ENCODE data around the gene NFIB. TPM values are rescaled to one million over a fixed set of nuclear protein-coding genes. Genes with fewer than 3 reads are reported as not detected.

Gene NFIB
- total and polyA plus RNA-seq, 2 of the 4 experiments (the other 2 are of a cell fraction) = 1.4 to 2.0 TPM

DNA sequence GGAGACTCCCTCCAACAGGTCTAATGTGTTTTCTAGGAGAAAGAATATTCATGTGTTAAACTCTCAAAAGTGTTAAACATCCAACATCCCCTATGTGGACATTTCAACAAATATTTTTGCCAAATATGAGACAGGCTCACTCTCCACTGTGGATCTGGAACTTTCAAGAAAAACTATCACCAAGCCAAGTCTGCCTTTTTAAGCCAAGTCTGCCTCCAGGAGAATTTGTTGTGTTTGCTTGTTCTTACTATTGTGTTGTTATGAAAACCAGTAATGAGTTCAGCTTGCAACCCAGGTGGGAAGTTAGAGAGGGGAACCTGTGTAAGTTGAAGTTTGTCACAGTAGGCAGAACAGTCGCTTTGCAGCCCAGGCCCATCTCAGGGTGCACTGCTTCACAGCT lies 228.1 kb downstream of the NFIB start:
- H3K27me3 ChIP-seq (ENCODE audit: control insufficient read depth, insufficient read depth, low read length) = no peaks in the 10 kb centered on the region; the same call in 1 of the 2 replicates
- no peak overlapping the region for H2BK5ac ChIP-seq (ENCODE audit: low read depth, low read length, poor library complexity, severe bottlenecking)
- no CpG with 5 or more reads among the region's 1 CpG for WGBS, 2 experiments (ENCODE audit: extremely low coverage in 2 of 2, insufficient read length in 1 of 2)
- H3K9me1 ChIP-seq (ENCODE audit: insufficient read depth, low read length) = no peaks in the 10 kb centered on the region
- H3K36me3 ChIP-seq (ENCODE audit: control insufficient read depth, insufficient read depth, low read length) = no peaks in the 10 kb centered on the region
- no peak overlapping the region for H3K4ac ChIP-seq (ENCODE audit: low read depth, low read length)
- ChIA-PET POLR2A (ENCODE audit: unreplicated experiment) (no interaction called here), CTCF (no interaction called here)
- BruUV-seq (replicated peaks) = no TSS peak
- ATAC-seq (ENCODE audit: low read depth) (no peak), DNase-seq (no peak)
- no peak overlapping the region for H2AK5ac ChIP-seq (ENCODE audit: low read depth, low read length)
- no peaks in the 10 kb centered on the region for H3K9me3 ChIP-seq (ENCODE audit: control insufficient read depth, insufficient read depth, low read length)
- no peak overlapping the region for H2AFZ ChIP-seq (replicated peaks; ENCODE audit: low read length, poor library complexity)
- intact Hi-C loops (cut with micrococcal nuclease) (no loop called here), in situ Hi-C loops (cut with MboI; ENCODE audit: low sequenced_read_pairs) (no loop called here), dilution Hi-C loops (cut with HindIII; ENCODE audit: low sequenced_read_pairs, unreplicated experiment) (no loop called here)
- no peak overlapping the region for H3K27ac ChIP-seq (ENCODE audit: insufficient read depth, low read length)
- no peak overlapping the region for H3K18ac ChIP-seq (ENCODE audit: low read depth, low read length)
- no peak overlapping the region for H2AK9ac ChIP-seq (replicated peaks; ENCODE audit: low read depth, low read length, poor library complexity)
- H4K91ac ChIP-seq (ENCODE audit: insufficient read depth, low read depth, low read length) = no peak overlapping the region
- no peak overlapping the region for H3K4me3 ChIP-seq (ENCODE audit: insufficient read depth, low read depth, low read length)
- peaks cover 2% of the 10 kb centered on the region; the same call in 1 of the 2 replicates for H3K4me1 ChIP-seq (ENCODE audit: control insufficient read depth, insufficient read depth, low read length)
- no peak overlapping the region for H4K5ac ChIP-seq (ENCODE audit: low read depth, low read length)
- H4K8ac ChIP-seq (ENCODE audit: low read depth in 2 of 2, low read length in 2 of 2) = no peak overlapping the region
- no peak overlapping the region for H2BK15ac ChIP-seq (ENCODE audit: low read depth, low read length)
- no peaks in the 10 kb centered on the region for H4K20me1 ChIP-seq (ENCODE audit: insufficient read depth, low read length)
- H2BK20ac ChIP-seq (ENCODE audit: low read depth, low read length) = no peak overlapping the region
- no peak overlapping the region for H3K56ac ChIP-seq (ENCODE audit: extremely low read depth, insufficient read depth, low read length)
- H3K23ac ChIP-seq (ENCODE audit: low read depth, low read length) = no peak overlapping the region
- no peak overlapping the region for H3K4me2 ChIP-seq (ENCODE audit: low read depth, low read length)
- H3K79me1 ChIP-seq (ENCODE audit: low read depth in 1 of 2, low read length in 2 of 2) = no peaks in the 10 kb centered on the region
- TF ChIP-seq FOS (IDR thresholded peaks at IDR 0.05; ENCODE audit: low read depth, low read length) = no peak
- TF ChIP-seq BHLHE40 (IDR thresholded peaks at IDR 0.05; ENCODE audit: low read depth, low read length) = no peak
- no peak for TF ChIP-seq RCOR1 (IDR thresholded peaks at IDR 0.05; ENCODE audit: insufficient replicate concordance, low read length)
- TF ChIP-seq CHD1 (IDR thresholded peaks at IDR 0.05; ENCODE audit: low read depth, low read length) = no peak
- TF ChIP-seq MAZ (IDR thresholded peaks at IDR 0.05; ENCODE audit: borderline replicate concordance, low read depth, low read length) = no peak
- TF ChIP-seq SMC3 (IDR thresholded peaks at IDR 0.05; ENCODE audit: low read depth, low read length) = no peak
- TF ChIP-seq POLR2A (IDR thresholded peaks at IDR 0.05; ENCODE audit: low read depth, low read length) = no peak
- TF ChIP-seq MAFK (IDR thresholded peaks at IDR 0.05; ENCODE audit: low read depth, low read length) = no peak
- TF ChIP-seq NFE2L2 (IDR thresholded peaks at IDR 0.05; ENCODE audit: low read depth, low read length) = no peak
- TF ChIP-seq, protein P1, sequence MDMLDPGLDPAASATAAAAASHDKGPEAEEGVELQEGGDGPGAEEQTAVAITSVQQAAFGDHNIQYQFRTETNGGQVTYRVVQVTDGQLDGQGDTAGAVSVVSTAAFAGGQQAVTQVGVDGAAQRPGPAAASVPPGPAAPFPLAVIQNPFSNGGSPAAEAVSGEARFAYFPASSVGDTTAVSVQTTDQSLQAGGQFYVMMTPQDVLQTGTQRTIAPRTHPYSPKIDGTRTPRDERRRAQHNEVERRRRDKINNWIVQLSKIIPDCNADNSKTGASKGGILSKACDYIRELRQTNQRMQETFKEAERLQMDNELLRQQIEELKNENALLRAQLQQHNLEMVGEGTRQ (IDR thresholded peaks at IDR 0.05; ENCODE audit: low read depth, low read length) = no peak
- no peak overlapping the region for H3K9ac ChIP-seq (ENCODE audit: low read depth, low read length)
- H3K14ac ChIP-seq (replicated peaks; ENCODE audit: low read depth, low read length) = no peak overlapping the region
- H2BK120ac ChIP-seq (ENCODE audit: low read depth, low read length) = no peak overlapping the region
